Glutamatergic neuron (in vitro differentiated cells): ENCODE data around the gene GPR108. TPM values are rescaled to one million over a fixed set of nuclear protein-coding genes. Genes with fewer than 3 reads are reported as not detected.

ENCODE experiments used
- DNase-seq: peaks from one replicate; pipeline ENCODE4 v3.0.0; 2022
- H3K27ac Mint-ChIP-seq: one replicate; pipeline ENCODE4 v1.8.0; 2020; ENCODE audit warnings: mild to moderate bottlenecking, mixed read lengths, inconsistent platforms; ENCODE audit not compliant: unreplicated experiment
- H3K27me3 Mint-ChIP-seq: one replicate; pipeline ENCODE4 v1.8.0; 2020; ENCODE audit warnings: mild to moderate bottlenecking, moderate library complexity, mixed read lengths, inconsistent platforms; ENCODE audit not compliant: unreplicated experiment
- H3K36me3 Mint-ChIP-seq: one replicate; pipeline ENCODE4 v1.8.0; 2020; ENCODE audit warnings: mild to moderate bottlenecking, mixed read lengths, inconsistent platforms; ENCODE audit not compliant: unreplicated experiment
- H3K4me1 Mint-ChIP-seq: one replicate; pipeline ENCODE4 v1.8.0; 2020; ENCODE audit warnings: mild to moderate bottlenecking, low read depth, mixed read lengths, inconsistent platforms; ENCODE audit not compliant: unreplicated experiment
- H3K4me3 Mint-ChIP-seq: one replicate; pipeline ENCODE4 v1.8.0; 2020; ENCODE audit warnings: mild to moderate bottlenecking, mixed read lengths, inconsistent platforms; ENCODE audit not compliant: unreplicated experiment
- H3K9me3 Mint-ChIP-seq: one replicate; pipeline ENCODE4 v1.8.0; 2020; ENCODE audit warnings: mild to moderate bottlenecking, moderate library complexity, mixed read lengths, inconsistent platforms; ENCODE audit not compliant: unreplicated experiment
- CTCF ChIP-seq: fragments of 200-600 bp; sonication (generic); IDR thresholded peaks from one replicate; pipeline ENCODE4 v1.5.0; 2021; ENCODE audit not compliant: partially characterized antibody, unreplicated experiment
- total RNA-seq: library from RNA; stranded (reverse); fragmentation: NEBNext Ultra II Directional; extraction: Animal tissue kit (Norgen Biotek cat#: 25700); gene quantifications from one replicate; pipeline ENCODE4 v1.2.1, GENCODE V29; 2021; ENCODE audit not compliant: unreplicated experiment

The GPR108 gene
- total RNA-seq, 1 donor from 2014 or later, result 44.2 TPM

- peaks cover 10% of the 10 kb centered on the region for H3K27me3 Mint-ChIP-seq
- H3K4me1 Mint-ChIP-seq, result peaks cover 21% of the 10 kb centered on the region
- no peaks in the 10 kb centered on the region for H3K36me3 Mint-ChIP-seq
- TF ChIP-seq CTCF, result peak; percentile 36
- peak; percentile 82 for DNase-seq
- H3K4me3 Mint-ChIP-seq, result peak overlapping the region; percentile 98
- H3K9me3 Mint-ChIP-seq, result peaks cover 17% of the 10 kb centered on the region
- H3K27ac Mint-ChIP-seq, result peak overlapping the region; percentile 94
Observed at GRCh38 chr19:6736169-6736916, 1.0 kb downstream of the GPR108 start.

GRCh38 chr19:6735181-6735911, 2.0 kb downstream of the GPR108 start:
- H3K9me3 Mint-ChIP-seq, result peaks cover 17% of the 10 kb centered on the region
- H3K27ac Mint-ChIP-seq, result no peak overlapping the region
- H3K27me3 Mint-ChIP-seq, result peaks cover 10% of the 10 kb centered on the region
- H3K4me1 Mint-ChIP-seq, result peaks cover 21% of the 10 kb centered on the region
- TF ChIP-seq CTCF, result no peak
- H3K36me3 Mint-ChIP-seq, result no peaks in the 10 kb centered on the region
- no peak for DNase-seq
- H3K4me3 Mint-ChIP-seq, result peak overlapping the region; percentile 98

GRCh38 chr19:6734096-6734696, 3.2 kb downstream of the GPR108 start:
- Mint-ChIP-seq H3K27me3 (peaks cover 10% of the 10 kb centered on the region), H3K4me3 (no peak overlapping the region), H3K9me3 (peaks cover 17% of the 10 kb centered on the region), H3K27ac (no peak overlapping the region), H3K36me3 (no peaks in the 10 kb centered on the region), H3K4me1 (peaks cover 20% of the 10 kb centered on the region)
- DNase-seq, result no peak
- no peak for TF ChIP-seq CTCF

- peak; percentile 15 for TF ChIP-seq CTCF
- DNase-seq, result no peak
- no peaks in the 10 kb centered on the region for H3K36me3 Mint-ChIP-seq
Observed at GRCh38 chr19:6733338-6734095, 3.9 kb downstream of the GPR108 start.

More at GRCh38 chr19:6733338-6734095, 3.9 kb downstream of the GPR108 start:
- peaks cover 8% of the 10 kb centered on the region for H3K27me3 Mint-ChIP-seq
- H3K27ac Mint-ChIP-seq, result no peak overlapping the region
- peaks cover 14% of the 10 kb centered on the region for H3K4me1 Mint-ChIP-seq
- H3K4me3 Mint-ChIP-seq, result no peak overlapping the region
- H3K9me3 Mint-ChIP-seq, result peaks cover 13% of the 10 kb centered on the region
